ENCODE data around the gene HOXD9. TPM values are rescaled to one million over a fixed set of nuclear protein-coding genes. Genes with fewer than 3 reads are reported as not detected.

The HOXD9 gene
- polyA plus RNA-seq, 1 donor = 0.88 TPM

DNA sequence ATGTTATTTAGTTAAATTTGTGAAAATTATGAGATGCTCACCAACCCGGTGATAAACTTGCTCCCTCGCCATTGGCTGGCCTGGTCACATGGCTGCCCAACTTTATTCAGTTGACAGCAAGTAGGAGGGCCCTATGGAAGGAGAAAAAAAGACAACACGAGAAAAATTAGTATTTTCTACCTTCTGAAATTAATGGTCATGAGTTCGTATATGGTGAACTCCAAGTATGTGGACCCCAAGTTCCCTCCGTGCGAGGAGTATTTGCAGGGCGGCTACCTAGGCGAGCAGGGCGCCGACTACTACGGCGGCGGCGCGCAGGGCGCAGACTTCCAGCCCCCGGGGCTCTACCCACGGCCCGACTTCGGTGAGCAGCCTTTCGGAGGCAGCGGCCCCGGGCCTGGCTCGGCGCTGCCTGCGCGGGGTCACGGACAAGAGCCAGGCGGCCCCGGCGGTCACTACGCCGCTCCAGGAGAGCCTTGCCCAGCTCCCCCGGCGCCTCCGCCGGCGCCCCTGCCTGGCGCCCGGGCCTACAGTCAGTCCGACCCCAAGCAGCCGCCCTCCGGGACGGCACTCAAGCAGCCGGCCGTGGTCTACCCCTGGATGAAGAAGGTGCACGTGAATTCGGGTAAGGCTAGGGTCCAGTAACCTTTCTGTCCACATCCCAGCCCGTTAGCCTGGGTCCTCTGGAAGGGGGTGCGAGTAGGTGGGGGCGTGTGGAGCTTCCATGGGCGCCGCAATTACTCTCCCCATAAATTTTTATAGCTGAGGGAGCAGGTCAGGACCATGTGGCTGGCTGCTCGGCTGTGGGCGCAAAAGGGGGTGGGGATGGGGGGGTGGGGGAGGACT lies 29.1 kb downstream of the HOXD9 start, which contains the start of gene HOXD4:
Gene HOXD4, plus strand, starts transcription at position 109 of the 846 bp plus-strand sequence. Its CDS starts 84 bp downstream, at position 193.
- no peaks in the 10 kb centered on the region for H3K36me3 ChIP-seq (ENCODE audit: control insufficient read depth, insufficient read depth, low read length)
- H3K4me3 ChIP-seq (ENCODE audit: low read length) = no peak within 1 kb of the TSS
- DNase-seq = no peak
- H3K27me3 ChIP-seq (ENCODE audit: control insufficient read depth, insufficient read depth, low read length) = peaks cover 96% of the 10 kb centered on the region
- no CpG with 5 or more reads among the region's 55 CpGs for WGBS (ENCODE audit: insufficient coverage, low lambda C conversion rate)
- peak within 1 kb of the TSS; percentile 8 for H3K27ac ChIP-seq (ENCODE audit: low read length)
- no peaks in the 10 kb centered on the region for H3K4me1 ChIP-seq (ENCODE audit: control insufficient read depth, insufficient read depth, low read length)
- H3K9me3 ChIP-seq (ENCODE audit: control insufficient read depth, low read depth, low read length) = peaks cover 5% of the 10 kb centered on the region

DNA sequence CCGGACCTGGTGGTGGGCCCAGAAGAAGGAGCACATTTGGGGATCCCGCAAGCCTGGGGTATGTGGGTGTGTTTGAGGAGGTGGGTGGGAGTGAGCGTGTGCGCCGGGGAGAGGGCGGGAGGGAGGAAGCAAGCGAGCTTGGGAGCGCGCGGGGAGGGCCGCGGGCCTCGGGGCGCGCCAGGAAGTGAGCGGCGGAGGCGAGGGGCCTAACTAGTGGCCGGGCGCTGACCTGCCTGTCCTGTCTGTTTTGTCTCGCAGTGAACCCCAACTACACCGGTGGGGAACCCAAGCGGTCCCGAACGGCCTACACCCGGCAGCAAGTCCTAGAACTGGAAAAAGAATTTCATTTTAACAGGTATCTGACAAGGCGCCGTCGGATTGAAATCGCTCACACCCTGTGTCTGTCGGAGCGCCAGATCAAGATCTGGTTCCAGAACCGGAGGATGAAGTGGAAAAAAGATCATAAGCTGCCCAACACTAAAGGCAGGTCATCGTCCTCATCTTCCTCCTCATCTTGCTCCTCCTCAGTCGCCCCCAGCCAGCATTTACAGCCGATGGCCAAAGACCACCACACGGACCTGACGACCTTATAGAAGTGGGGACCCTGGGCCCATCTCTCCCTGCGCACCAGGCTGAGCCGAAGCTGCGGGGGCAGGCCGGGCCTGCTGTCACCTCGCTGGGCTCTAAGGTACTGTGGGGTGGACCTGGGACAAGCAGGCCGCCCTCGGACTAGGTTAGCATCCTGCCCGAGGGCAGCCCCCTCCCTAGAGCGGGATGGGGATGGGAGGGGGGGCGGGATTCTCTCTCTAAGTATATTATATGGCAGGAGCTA lies 30.0 kb downstream of the HOXD9 start:
- Histone ChIP-seq H3K9me3 (ENCODE audit: control insufficient read depth, low read depth, low read length) (peaks cover 5% of the 10 kb centered on the region), H3K4me1 (ENCODE audit: control insufficient read depth, insufficient read depth, low read length) (no peaks in the 10 kb centered on the region), H3K4me3 (ENCODE audit: low read length) (peak overlapping the region; percentile 18), H3K27me3 (ENCODE audit: control insufficient read depth, insufficient read depth, low read length) (peaks cover 96% of the 10 kb centered on the region), H3K36me3 (ENCODE audit: control insufficient read depth, insufficient read depth, low read length) (no peaks in the 10 kb centered on the region), H3K27ac (ENCODE audit: low read length) (no peak overlapping the region)
- no peak for DNase-seq
- WGBS (ENCODE audit: insufficient coverage, low lambda C conversion rate) = no CpG with 5 or more reads among the region's 48 CpGs

DNA sequence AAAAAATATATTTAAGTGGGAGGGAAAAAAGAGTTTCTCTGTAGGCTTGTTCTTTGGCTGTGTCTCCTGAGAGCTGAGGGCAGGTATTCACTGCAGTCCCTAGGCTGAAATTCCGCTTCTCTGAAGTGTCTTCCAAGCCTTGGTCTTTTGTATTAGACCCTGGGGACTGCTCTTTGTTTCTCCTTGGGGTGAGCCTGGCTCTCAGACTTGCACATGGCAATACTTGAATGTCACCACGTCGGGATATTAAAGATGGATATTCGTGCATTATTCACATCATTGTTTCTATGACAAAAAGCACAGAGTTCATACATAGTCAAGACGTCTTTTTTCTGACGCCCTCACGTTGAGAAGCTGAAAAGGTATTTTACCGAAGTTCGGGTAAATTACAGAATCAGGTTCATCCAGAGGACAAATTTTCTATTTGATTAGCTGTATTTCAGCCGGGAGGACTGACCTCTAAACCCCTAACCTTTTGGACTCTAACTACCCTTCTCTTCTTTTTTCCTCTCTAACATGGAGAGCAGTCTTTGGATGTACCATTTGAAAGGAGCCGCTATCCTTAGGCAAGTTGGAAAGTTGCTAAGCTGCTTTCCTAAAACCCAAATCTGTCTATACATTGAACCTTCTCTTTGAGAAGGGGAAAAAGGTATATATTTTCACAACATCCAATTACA lies 32.2 kb downstream of the HOXD9 start:
- Histone ChIP-seq H3K9me3 (ENCODE audit: control insufficient read depth, low read depth, low read length) (peaks cover 6% of the 10 kb centered on the region), H3K27ac (ENCODE audit: low read length) (no peak overlapping the region), H3K4me1 (ENCODE audit: control insufficient read depth, insufficient read depth, low read length) (no peaks in the 10 kb centered on the region), H3K27me3 (ENCODE audit: control insufficient read depth, insufficient read depth, low read length) (peaks cover 97% of the 10 kb centered on the region), H3K36me3 (ENCODE audit: control insufficient read depth, insufficient read depth, low read length) (no peaks in the 10 kb centered on the region), H3K4me3 (ENCODE audit: low read length) (no peak overlapping the region)
- DNase-seq = no peak
- 22% methylated on average over 1 of the region's 11 CpGs for WGBS (ENCODE audit: insufficient coverage, low lambda C conversion rate)

DNA sequence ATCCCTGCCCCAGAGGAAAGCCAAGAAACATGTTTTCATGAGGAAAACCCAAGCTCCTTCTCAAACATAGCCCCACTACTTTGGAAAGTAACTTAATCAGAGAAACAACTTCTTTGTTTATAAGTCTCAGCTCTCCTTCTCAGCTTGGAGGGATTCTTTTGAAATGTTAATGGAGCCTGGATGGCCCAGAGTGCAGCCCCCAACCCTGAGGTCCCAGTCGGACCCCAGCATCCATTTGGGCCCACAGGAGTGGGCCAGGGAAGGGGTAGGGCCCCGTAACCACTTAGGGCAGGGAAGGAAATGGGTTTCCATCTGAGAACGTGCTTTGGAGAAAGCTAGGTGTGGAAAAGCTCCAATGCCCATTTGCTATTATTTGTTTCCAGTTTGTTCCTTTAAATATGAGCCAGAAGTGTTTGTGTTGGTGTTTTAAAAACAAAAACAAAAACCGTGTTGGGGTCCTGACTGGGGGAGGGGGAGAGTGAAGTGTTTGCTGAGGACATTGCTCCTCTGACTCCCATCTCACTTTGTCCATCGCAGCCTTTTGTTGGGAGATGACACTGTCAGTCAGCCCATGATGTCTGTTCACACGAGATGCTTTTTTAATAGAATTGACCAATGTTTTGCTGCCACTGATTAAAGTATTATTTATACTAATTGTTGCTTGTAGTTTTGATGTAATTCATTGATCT lies 33.0 kb downstream of the HOXD9 start:
- Histone ChIP-seq H3K4me1 (ENCODE audit: control insufficient read depth, insufficient read depth, low read length) (no peaks in the 10 kb centered on the region), H3K36me3 (ENCODE audit: control insufficient read depth, insufficient read depth, low read length) (no peaks in the 10 kb centered on the region), H3K4me3 (ENCODE audit: low read length) (no peak overlapping the region), H3K27ac (ENCODE audit: low read length) (no peak overlapping the region), H3K27me3 (ENCODE audit: control insufficient read depth, insufficient read depth, low read length) (peaks cover 97% of the 10 kb centered on the region), H3K9me3 (ENCODE audit: control insufficient read depth, low read depth, low read length) (peaks cover 10% of the 10 kb centered on the region)
- no CpG with 5 or more reads among the region's 6 CpGs for WGBS (ENCODE audit: insufficient coverage, low lambda C conversion rate)
- no peak for DNase-seq

DNA sequence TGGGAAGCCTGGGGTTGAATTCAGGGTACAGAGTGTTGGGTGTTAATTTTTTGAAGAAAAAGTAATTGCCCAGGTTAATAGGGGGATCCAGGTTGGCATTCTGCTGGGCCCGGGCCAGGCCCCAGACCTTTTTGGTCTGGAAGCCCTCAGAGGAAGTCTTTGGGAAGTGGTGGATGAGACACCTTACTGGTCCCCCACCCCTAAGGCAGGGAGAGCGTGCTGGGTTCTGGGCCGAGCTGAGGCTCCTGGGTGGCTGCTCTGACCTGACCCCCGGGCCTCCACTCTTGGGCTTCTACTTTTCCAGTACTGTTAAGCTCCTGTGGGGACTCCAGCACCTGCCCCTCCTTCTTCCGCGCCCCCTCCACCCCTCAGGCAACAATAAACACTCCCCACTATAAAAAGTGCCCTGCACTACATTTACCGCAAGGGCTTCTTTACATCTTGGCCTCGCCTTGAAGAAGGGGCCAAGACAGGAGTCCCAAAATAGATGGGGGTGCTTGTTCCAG lies 33.8 kb downstream of the HOXD9 start:
- no peak overlapping the region for H3K4me3 ChIP-seq (ENCODE audit: low read length)
- peaks cover 4% of the 10 kb centered on the region for H3K4me1 ChIP-seq (ENCODE audit: control insufficient read depth, insufficient read depth, low read length)
- no peak for DNase-seq
- no peaks in the 10 kb centered on the region for H3K36me3 ChIP-seq (ENCODE audit: control insufficient read depth, insufficient read depth, low read length)
- 20% methylated on average over 2 of the region's 8 CpGs for WGBS (ENCODE audit: insufficient coverage, low lambda C conversion rate)
- H3K27ac ChIP-seq (ENCODE audit: low read length) = peak overlapping the region; percentile 32
- H3K27me3 ChIP-seq (ENCODE audit: control insufficient read depth, insufficient read depth, low read length) = peaks cover 97% of the 10 kb centered on the region
- peaks cover 8% of the 10 kb centered on the region for H3K9me3 ChIP-seq (ENCODE audit: control insufficient read depth, low read depth, low read length)

DNA sequence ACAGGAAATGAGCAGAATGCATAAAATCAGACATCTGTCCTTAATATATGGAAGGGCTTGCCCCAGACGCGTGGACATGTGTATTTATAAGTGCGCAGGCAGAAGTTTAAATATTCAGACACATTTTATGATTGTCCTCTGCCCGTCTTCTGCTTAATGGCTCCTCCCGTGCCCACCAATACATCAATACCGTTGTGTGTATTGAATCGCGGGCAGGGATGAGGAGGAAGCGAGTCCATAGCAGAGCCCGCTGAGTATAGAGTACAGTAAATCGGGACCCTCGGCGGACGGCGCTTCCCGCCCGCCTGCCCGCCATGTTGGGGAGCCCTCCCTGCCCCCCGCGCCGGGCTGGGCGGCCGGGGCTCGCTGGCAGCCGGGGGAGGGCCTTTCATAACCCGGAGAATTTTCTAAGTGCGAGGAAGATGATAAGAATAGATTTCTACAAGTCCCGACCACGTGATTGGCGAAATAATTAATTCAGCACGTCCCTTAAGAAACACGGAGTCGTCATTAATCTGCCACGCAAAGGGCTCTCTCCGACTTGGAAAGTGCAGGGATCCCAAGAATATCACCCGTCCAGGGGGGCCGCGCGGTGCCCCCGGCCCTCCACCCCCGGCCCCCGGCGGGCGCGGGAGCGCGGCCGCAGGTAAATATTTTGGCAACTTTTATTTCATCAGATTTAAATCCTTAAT lies 34.4 kb downstream of the HOXD9 start, which contains the start of gene HOXD3:
Gene HOXD3, plus strand, starts transcription at position 501 of the 692 bp plus-strand sequence. CDS start 11,808 bp downstream, outside the sequence.
- Histone ChIP-seq H3K27ac (ENCODE audit: low read length) (peak within 1 kb of the TSS; percentile 32), H3K4me1 (ENCODE audit: control insufficient read depth, insufficient read depth, low read length) (peaks cover 4% of the 10 kb centered on the region), H3K27me3 (ENCODE audit: control insufficient read depth, insufficient read depth, low read length) (peaks cover 97% of the 10 kb centered on the region), H3K9me3 (ENCODE audit: control insufficient read depth, low read depth, low read length) (peaks cover 8% of the 10 kb centered on the region), H3K4me3 (ENCODE audit: low read length) (peak within 1 kb of the TSS; percentile 30), H3K36me3 (ENCODE audit: control insufficient read depth, insufficient read depth, low read length) (no peaks in the 10 kb centered on the region)
- no peak for DNase-seq
- WGBS (ENCODE audit: insufficient coverage, low lambda C conversion rate) = no CpG with 5 or more reads among the region's 48 CpGs

DNA sequence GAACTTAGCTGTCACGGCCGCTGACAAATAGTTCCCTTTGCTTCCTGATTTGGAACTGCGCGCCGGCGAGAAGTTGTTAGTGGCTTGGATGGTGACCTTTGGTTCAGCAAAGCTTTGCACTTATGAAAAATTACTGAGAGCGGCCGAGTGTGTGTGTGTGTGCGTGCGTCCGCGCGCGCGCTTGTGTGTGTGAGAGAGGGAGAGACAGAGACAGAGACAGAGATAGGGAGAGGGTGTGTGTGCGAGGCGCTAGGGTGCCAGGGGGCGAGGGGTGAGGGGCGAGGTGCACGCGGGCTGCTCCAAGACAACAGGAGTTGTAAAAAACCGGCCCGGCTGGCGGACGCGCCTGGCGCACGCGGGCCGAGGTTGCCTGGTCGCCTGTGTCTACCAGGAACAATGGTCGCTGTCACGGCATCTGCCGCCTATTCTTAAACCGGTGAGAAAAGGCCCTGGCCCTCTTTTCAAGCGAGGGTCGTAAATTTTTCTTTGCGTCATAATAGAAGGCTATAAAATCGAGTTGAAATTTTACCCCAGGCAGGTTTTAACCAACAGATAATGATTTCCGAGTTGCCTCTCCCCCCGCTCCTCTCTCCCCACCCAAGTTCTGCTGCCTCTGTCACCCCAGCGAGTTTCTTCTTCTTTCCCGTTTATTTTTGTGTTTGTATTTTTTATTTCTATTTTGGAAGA lies 35.1 kb downstream of the HOXD9 start:
- H3K4me1 ChIP-seq (ENCODE audit: control insufficient read depth, insufficient read depth, low read length) = peaks cover 4% of the 10 kb centered on the region
- DNase-seq = peak in 1 of 2 donors; percentile 65
- no CpG with 5 or more reads among the region's 43 CpGs for WGBS (ENCODE audit: insufficient coverage, low lambda C conversion rate)
- peaks cover 97% of the 10 kb centered on the region for H3K27me3 ChIP-seq (ENCODE audit: control insufficient read depth, insufficient read depth, low read length)
- no peaks in the 10 kb centered on the region for H3K36me3 ChIP-seq (ENCODE audit: control insufficient read depth, insufficient read depth, low read length)
- peaks cover 8% of the 10 kb centered on the region for H3K9me3 ChIP-seq (ENCODE audit: control insufficient read depth, low read depth, low read length)
- peak overlapping the region; percentile 30 for H3K4me3 ChIP-seq (ENCODE audit: low read length)
- peak overlapping the region; percentile 14 for H3K27ac ChIP-seq (ENCODE audit: low read length)

DNA sequence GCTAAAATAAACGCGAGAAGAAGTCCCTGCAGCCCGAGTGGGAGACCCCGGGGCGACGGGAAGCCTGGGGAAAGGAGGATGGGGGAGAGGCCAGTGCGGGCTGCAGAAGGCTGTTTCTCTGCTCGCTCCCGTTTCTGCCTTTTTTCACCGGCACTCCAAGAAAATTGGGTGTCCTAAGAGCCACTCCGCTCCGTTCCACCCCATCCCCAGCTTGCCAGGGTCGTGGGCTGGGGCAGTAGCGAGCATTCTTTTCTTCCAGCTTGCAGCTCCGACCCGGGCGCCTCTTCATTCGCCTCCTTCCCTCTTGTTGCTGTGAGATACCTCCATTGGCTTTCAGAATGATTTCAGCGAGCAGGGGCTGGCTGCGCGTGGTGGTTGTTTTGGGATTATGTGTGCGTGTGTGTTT lies 35.7 kb downstream of the HOXD9 start:
- Histone ChIP-seq H3K4me1 (ENCODE audit: control insufficient read depth, insufficient read depth, low read length) (peaks cover 6% of the 10 kb centered on the region), H3K27ac (ENCODE audit: low read length) (peak overlapping the region; percentile 14), H3K4me3 (ENCODE audit: low read length) (peak overlapping the region; percentile 30), H3K36me3 (ENCODE audit: control insufficient read depth, insufficient read depth, low read length) (no peaks in the 10 kb centered on the region), H3K9me3 (ENCODE audit: control insufficient read depth, low read depth, low read length) (peaks cover 11% of the 10 kb centered on the region), H3K27me3 (ENCODE audit: control insufficient read depth, insufficient read depth, low read length) (peaks cover 98% of the 10 kb centered on the region)
- WGBS (ENCODE audit: insufficient coverage, low lambda C conversion rate) = no CpG with 5 or more reads among the region's 22 CpGs
- no peak for DNase-seq

Data from large intestine (tissue), 3 donors.